GM18909 (cell line): ENCODE data around the gene GPR146.

Experiments used
- ATAC-seq: cut with Tn5 transposase; IDR thresholded peaks from one replicate; pipeline ENCODE4 v1.9.1; 2021; ENCODE audit warnings: mild to moderate bottlenecking; ENCODE audit not compliant: unreplicated experiment, poor library complexity

The GPR146 gene

GRCh38 chr7:1041551-1042491 is 2.5 kb upstream of the GPR146 start:
- no peak for ATAC-seq

GRCh38 chr7:1042492-1042833 is 1.9 kb upstream of the GPR146 start:
- ATAC-seq = no peak

GRCh38 chr7:1043552-1044188 is 676 bp upstream of the GPR146 start:
- ATAC-seq = no peak

- no peak for ATAC-seq
Observed at GRCh38 chr7:1045069-1046063, 1.0 kb downstream of the GPR146 start.

GRCh38 chr7:1046722-1047679 is 2.7 kb downstream of the GPR146 start:
- ATAC-seq = no peak

GRCh38 chr7:1049006-1049741 is 4.8 kb downstream of the GPR146 start:
- no peak for ATAC-seq

- no peak for ATAC-seq
Observed at GRCh38 chr7:1049801-1050200, 5.5 kb downstream of the GPR146 start.

- no peak for ATAC-seq
Observed at GRCh38 chr7:1050254-1050906, 6.0 kb downstream of the GPR146 start.

GRCh38 chr7:1050956-1051690 is 6.8 kb downstream of the GPR146 start:
- ATAC-seq = no peak

- no peak for ATAC-seq
Observed at GRCh38 chr7:1052031-1052818, 7.9 kb downstream of the GPR146 start.

GRCh38 chr7:1053002-1053411 is 8.7 kb downstream of the GPR146 start:
- ATAC-seq = no peak

- ATAC-seq = no peak
Observed at GRCh38 chr7:1053816-1054370, 9.5 kb downstream of the GPR146 start.

- no peak for ATAC-seq
Observed at GRCh38 chr7:1054438-1054837, 10.1 kb downstream of the GPR146 start.

- ATAC-seq = no peak
Observed at GRCh38 chr7:1054861-1055450, 10.6 kb downstream of the GPR146 start.

GRCh38 chr7:1055491-1055955 is 11.2 kb downstream of the GPR146 start:
- no peak for ATAC-seq
